Measurements from ENCODE around the gene ZNF583. TPM values are rescaled to one million over a fixed set of nuclear protein-coding genes. Genes with fewer than 3 reads are reported as not detected.

Gene ZNF583
- total and polyA plus RNA-seq, 2 of the 13 experiments (the other 11 are each of a cell fraction or from before 2014, with no cell fraction given), result 0.65 to 5.3 TPM

DNA sequence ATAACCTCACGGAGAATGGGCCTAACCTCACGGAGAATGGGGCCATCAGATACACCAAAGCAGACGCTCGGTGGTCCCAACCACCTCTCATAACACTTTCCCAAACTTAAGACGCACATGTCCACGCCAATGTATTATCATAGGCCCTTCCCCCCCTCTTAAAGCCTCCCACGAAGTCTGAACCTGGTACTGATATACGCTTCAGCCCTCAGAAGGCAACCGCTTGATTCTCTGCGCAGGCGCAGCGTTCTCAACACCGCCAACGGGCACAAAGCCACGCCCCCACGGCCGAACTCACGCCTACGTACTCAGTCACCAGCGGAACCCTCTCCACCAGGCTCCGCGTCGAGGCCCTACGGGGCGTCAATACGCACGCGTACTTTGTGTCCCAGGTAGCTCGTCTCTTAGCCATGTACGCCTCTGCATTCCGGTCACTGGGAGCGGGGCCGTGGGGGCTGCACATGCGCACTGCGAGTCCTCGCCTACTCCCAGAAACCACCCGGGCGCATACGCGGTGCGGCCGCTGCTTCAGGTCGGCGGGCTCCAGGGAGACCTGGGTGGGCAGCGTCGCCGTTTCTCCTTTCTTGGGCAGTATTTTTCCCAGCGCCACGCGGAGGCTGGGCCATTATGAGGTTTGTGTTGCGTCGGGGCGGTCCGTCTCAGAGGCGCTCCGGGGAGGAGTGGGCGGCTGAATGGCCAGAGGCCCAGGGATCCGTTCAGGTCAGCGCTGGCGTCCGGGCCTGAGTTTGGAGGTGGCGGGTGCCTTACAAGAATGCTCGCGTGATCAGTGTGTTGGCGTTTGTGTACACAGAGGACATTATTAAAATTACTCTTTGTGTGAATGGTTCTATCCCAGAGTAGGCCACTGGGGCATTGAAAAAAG is 36.1 kb upstream of the ZNF583 start (continued):
- TF ChIP-seq ZNF337 (CRISPR knock-in tag; IDR thresholded peaks at IDR 0.05; ENCODE audit: borderline replicate concordance, low read depth) (0 out of 2 replicates have a peak, but pooled peaks have one; percentile 78), ZSCAN9 (CRISPR knock-in tag; IDR thresholded peaks at IDR 0.05; ENCODE audit: borderline replicate concordance) (peak; percentile 27; the same call in 1 of the 2 replicates), SKIL (CRISPR knock-in tag; IDR thresholded peaks at IDR 0.05; ENCODE audit: borderline replicate concordance) (no peak), NR2C2 (CRISPR knock-in tag; IDR thresholded peaks at IDR 0.05; ENCODE audit: borderline replicate concordance) (peak; percentile 27), ZNF543 (CRISPR knock-in tag; IDR thresholded peaks at IDR 0.05) (0 out of 2 replicates have a peak, but pooled peaks have one; percentile 53), BATF2 (CRISPR knock-in tag; IDR thresholded peaks at IDR 0.05) (0 out of 2 replicates have a peak, but pooled peaks have one; percentile 65), KLF11 (CRISPR knock-in tag; IDR thresholded peaks at IDR 0.05) (0 out of 2 replicates have a peak, but pooled peaks have one; percentile 54), ELF4 (CRISPR knock-in tag; IDR thresholded peaks at IDR 0.05; ENCODE audit: borderline replicate concordance) (no peak), GATAD1 (CRISPR knock-in tag; IDR thresholded peaks at IDR 0.05) (peak; percentile 71), ZNF225 (CRISPR knock-in tag; IDR thresholded peaks at IDR 0.05) (peak; percentile 83), NFYC (CRISPR knock-in tag; IDR thresholded peaks at IDR 0.05) (0 out of 2 replicates have a peak, but pooled peaks have one; percentile 27), POLR2G (IDR thresholded peaks at IDR 0.05; ENCODE audit: low read depth, low read length) (peak; percentile 77), KAT8 (CRISPR knock-in tag; IDR thresholded peaks at IDR 0.05) (peak; percentile 44; the same call in 1 of the 2 replicates), ZNF274 (CRISPR knock-in tag; IDR thresholded peaks at IDR 0.05) (peak; percentile 80)
- TF ChIP-seq, protein P1, sequence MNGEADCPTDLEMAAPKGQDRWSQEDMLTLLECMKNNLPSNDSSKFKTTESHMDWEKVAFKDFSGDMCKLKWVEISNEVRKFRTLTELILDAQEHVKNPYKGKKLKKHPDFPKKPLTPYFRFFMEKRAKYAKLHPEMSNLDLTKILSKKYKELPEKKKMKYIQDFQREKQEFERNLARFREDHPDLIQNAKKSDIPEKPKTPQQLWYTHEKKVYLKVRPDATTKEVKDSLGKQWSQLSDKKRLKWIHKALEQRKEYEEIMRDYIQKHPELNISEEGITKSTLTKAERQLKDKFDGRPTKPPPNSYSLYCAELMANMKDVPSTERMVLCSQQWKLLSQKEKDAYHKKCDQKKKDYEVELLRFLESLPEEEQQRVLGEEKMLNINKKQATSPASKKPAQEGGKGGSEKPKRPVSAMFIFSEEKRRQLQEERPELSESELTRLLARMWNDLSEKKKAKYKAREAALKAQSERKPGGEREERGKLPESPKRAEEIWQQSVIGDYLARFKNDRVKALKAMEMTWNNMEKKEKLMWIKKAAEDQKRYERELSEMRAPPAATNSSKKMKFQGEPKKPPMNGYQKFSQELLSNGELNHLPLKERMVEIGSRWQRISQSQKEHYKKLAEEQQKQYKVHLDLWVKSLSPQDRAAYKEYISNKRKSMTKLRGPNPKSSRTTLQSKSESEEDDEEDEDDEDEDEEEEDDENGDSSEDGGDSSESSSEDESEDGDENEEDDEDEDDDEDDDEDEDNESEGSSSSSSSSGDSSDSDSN (CRISPR knock-in tag; IDR thresholded peaks at IDR 0.05), result 0 out of 2 replicates have a peak, but pooled peaks have one; percentile 56

Data from HepG2 (cell line).